Measurements from ENCODE around the gene MED13L.

- TF ChIP-seq CHD1 (IDR thresholded peaks at IDR 0.05; ENCODE audit: low read depth, low read length), result no peak
- TF ChIP-seq, protein P1, sequence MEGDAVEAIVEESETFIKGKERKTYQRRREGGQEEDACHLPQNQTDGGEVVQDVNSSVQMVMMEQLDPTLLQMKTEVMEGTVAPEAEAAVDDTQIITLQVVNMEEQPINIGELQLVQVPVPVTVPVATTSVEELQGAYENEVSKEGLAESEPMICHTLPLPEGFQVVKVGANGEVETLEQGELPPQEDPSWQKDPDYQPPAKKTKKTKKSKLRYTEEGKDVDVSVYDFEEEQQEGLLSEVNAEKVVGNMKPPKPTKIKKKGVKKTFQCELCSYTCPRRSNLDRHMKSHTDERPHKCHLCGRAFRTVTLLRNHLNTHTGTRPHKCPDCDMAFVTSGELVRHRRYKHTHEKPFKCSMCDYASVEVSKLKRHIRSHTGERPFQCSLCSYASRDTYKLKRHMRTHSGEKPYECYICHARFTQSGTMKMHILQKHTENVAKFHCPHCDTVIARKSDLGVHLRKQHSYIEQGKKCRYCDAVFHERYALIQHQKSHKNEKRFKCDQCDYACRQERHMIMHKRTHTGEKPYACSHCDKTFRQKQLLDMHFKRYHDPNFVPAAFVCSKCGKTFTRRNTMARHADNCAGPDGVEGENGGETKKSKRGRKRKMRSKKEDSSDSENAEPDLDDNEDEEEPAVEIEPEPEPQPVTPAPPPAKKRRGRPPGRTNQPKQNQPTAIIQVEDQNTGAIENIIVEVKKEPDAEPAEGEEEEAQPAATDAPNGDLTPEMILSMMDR (conservative IDR thresholded peaks at IDR 0.05; ENCODE audit: low read depth, low read length), result no peak
- TF ChIP-seq MAZ (IDR thresholded peaks at IDR 0.05; ENCODE audit: borderline replicate concordance, low read depth, low read length), result no peak
- no peak for TF ChIP-seq POLR2A (IDR thresholded peaks at IDR 0.05; ENCODE audit: low read depth, low read length)
- TF ChIP-seq, protein P2, sequence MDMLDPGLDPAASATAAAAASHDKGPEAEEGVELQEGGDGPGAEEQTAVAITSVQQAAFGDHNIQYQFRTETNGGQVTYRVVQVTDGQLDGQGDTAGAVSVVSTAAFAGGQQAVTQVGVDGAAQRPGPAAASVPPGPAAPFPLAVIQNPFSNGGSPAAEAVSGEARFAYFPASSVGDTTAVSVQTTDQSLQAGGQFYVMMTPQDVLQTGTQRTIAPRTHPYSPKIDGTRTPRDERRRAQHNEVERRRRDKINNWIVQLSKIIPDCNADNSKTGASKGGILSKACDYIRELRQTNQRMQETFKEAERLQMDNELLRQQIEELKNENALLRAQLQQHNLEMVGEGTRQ (IDR thresholded peaks at IDR 0.05; ENCODE audit: low read depth, low read length), result no peak
- no peak for TF ChIP-seq MAFK (IDR thresholded peaks at IDR 0.05; ENCODE audit: low read depth, low read length)
- TF ChIP-seq SMC3 (IDR thresholded peaks at IDR 0.05; ENCODE audit: low read depth, low read length), result no peak
- TF ChIP-seq RAD21 (IDR thresholded peaks at IDR 0.05; ENCODE audit: low read length), result no peak
Observed at GRCh38 chr12:116145451-116145850, 132.0 kb downstream of the MED13L start.
